ENCODE data around the gene SYNE4.

DNA sequence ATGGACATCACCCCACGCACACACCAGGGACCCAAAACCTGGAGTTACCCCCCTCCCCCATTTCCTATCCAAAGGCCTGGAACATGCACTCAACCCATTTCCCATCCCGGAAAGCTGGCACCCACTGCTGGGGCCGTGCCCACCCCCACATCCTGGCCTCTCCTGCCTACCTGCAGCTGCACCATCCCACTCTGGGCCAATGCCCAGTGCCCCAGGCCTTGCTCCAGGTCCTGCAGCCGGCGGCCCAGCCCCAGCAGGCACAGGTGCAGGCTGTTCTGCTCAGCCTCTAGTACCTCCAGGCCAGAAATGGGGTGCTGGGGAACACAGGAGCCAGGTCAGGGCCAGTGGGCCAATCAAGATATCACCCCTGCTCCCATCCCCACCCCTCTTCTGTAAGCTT is 1.7 kb downstream of the SYNE4 start:
- TF ChIP-seq, protein P1, sequence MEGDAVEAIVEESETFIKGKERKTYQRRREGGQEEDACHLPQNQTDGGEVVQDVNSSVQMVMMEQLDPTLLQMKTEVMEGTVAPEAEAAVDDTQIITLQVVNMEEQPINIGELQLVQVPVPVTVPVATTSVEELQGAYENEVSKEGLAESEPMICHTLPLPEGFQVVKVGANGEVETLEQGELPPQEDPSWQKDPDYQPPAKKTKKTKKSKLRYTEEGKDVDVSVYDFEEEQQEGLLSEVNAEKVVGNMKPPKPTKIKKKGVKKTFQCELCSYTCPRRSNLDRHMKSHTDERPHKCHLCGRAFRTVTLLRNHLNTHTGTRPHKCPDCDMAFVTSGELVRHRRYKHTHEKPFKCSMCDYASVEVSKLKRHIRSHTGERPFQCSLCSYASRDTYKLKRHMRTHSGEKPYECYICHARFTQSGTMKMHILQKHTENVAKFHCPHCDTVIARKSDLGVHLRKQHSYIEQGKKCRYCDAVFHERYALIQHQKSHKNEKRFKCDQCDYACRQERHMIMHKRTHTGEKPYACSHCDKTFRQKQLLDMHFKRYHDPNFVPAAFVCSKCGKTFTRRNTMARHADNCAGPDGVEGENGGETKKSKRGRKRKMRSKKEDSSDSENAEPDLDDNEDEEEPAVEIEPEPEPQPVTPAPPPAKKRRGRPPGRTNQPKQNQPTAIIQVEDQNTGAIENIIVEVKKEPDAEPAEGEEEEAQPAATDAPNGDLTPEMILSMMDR (IDR thresholded peaks at IDR 0.05; ENCODE audit: insufficient read depth, low read length) = no peak
- no peak for TF ChIP-seq REST (IDR thresholded peaks at IDR 0.05; ENCODE audit: insufficient replicate concordance, low read depth)
